ENCODE measurements around the gene NIP7. TPM values are rescaled to one million over a fixed set of nuclear protein-coding genes. Genes with fewer than 3 reads are reported as not detected.
A peak's percentile ranks its signal among the peaks of the same experiment; 100 is the strongest.

NIP7 gene
- total and polyA plus RNA-seq, 9 of the 15 experiments (the other 6 are each of a cell fraction or from before 2014, with no cell fraction given) = 28.9 to 85.5 (median 72.5) TPM

GRCh38 chr16:69330286-69331109 lies 9.1 kb upstream of the NIP7 start, which contains the start of gene PDF (continued):
- TF ChIP-seq ETV6 (IDR thresholded peaks at IDR 0.05; ENCODE audit: borderline replicate concordance in 1 of 2, low read depth in 2 of 2, low read length in 1 of 2) = no peak
- TF ChIP-seq ETV6 (CRISPR knock-in tag; IDR thresholded peaks at IDR 0.05; ENCODE audit: borderline replicate concordance) = no peak
- TF ChIP-seq NR0B1 (IDR thresholded peaks at IDR 0.05; ENCODE audit: partially characterized antibody) = no peak
- 0 out of 2 replicates have a peak, but pooled peaks have one; percentile 24 for TF ChIP-seq MYNN (IDR thresholded peaks at IDR 0.05)
- no peak for TF ChIP-seq MYNN (CRISPR knock-in tag; IDR thresholded peaks at IDR 0.05)
- TF ChIP-seq CHD7 (IDR thresholded peaks at IDR 0.05; ENCODE audit: low read depth, low read length) = no peak
- no peak for TF ChIP-seq CUX1 (CRISPR knock-in tag; IDR thresholded peaks at IDR 0.05)
- TF ChIP-seq E2F3 (CRISPR knock-in tag; IDR thresholded peaks at IDR 0.05) = peak; percentile 72
- no peak for TF ChIP-seq ZNF316 (IDR thresholded peaks at IDR 0.05)

Data from K562 (cell line).